Measurements from ENCODE around the gene CRISPLD2.

Gene CRISPLD2

GRCh38 chr16:84913315-84913714 is 93.5 kb downstream of the CRISPLD2 start:
- no peak for DNase-seq (ENCODE audit: low spot score)

- DNase-seq (ENCODE audit: low spot score) = no peak
Measured at GRCh38 chr16:84914273-84914672, 94.5 kb downstream of the CRISPLD2 start.

GRCh38 chr16:84916178-84916577 is 96.4 kb downstream of the CRISPLD2 start:
- no peak for DNase-seq (ENCODE audit: low spot score)

- DNase-seq (ENCODE audit: low spot score) = no peak
Measured at GRCh38 chr16:84916850-84917249, 97.1 kb downstream of the CRISPLD2 start.

GRCh38 chr16:84917492-84917891 is 97.7 kb downstream of the CRISPLD2 start:
- DNase-seq (ENCODE audit: low spot score) = no peak

GRCh38 chr16:84918006-84918909 is 98.5 kb downstream of the CRISPLD2 start:
- no peak for DNase-seq (ENCODE audit: low spot score)

- DNase-seq (ENCODE audit: low spot score) = no peak
Measured at GRCh38 chr16:84919269-84919668, 99.5 kb downstream of the CRISPLD2 start.

GRCh38 chr16:84919708-84920107 is 99.9 kb downstream of the CRISPLD2 start:
- DNase-seq (ENCODE audit: low spot score) = no peak

- no peak for DNase-seq (ENCODE audit: low spot score)
Measured at GRCh38 chr16:84920333-84920732, 100.5 kb downstream of the CRISPLD2 start.

GRCh38 chr16:84922351-84923120 is 102.8 kb downstream of the CRISPLD2 start:
- no peak for DNase-seq (ENCODE audit: low spot score)

GRCh38 chr16:84924331-84925091 is 104.7 kb downstream of the CRISPLD2 start:
- DNase-seq (ENCODE audit: low spot score) = no peak

- DNase-seq (ENCODE audit: low spot score) = peak; percentile 28
Measured at GRCh38 chr16:84925092-84925772, 105.4 kb downstream of the CRISPLD2 start.

GRCh38 chr16:84925773-84926372 is 106.1 kb downstream of the CRISPLD2 start:
- DNase-seq (ENCODE audit: low spot score) = no peak

GRCh38 chr16:84926462-84926861 is 106.7 kb downstream of the CRISPLD2 start:
- no peak for DNase-seq (ENCODE audit: low spot score)

- no peak for DNase-seq (ENCODE audit: low spot score)
Measured at GRCh38 chr16:84927621-84928591, 108.1 kb downstream of the CRISPLD2 start.

- no peak for DNase-seq (ENCODE audit: low spot score)
Measured at GRCh38 chr16:84928679-84929420, 109.1 kb downstream of the CRISPLD2 start.

- DNase-seq (ENCODE audit: low spot score) = no peak
Measured at GRCh38 chr16:84929421-84930297, 109.9 kb downstream of the CRISPLD2 start.

Data from kidney capillary endothelial cell (primary cell).